H1 (cell line): Measurements from ENCODE around the gene JAG1. TPM values are rescaled to one million over a fixed set of nuclear protein-coding genes. Genes with fewer than 3 reads are reported as not detected.

Source experiments
- CHD7 ChIP-seq: fragments of 300-600 bp; sonication (generic); IDR thresholded peaks from 2 replicates; pipeline ENCODE4 v1.7.1; 2012; ENCODE audit warnings: low read length, moderate library complexity, mild to moderate bottlenecking, inconsistent platforms; ENCODE audit not compliant: insufficient replicate concordance
- polyA plus RNA-seq, 7 experiments: library from polyadenylated mRNA; depleted of rRNA in 3 of 7; stranded (reverse) in 5 of 7; unstranded in 2 of 7; fragments of >200 nt in 5 of 7; fragments of 200-250 nt in 2 of 7; gene quantifications; 1 replicate in 5 of 7; 2 replicates in 1 of 7; 4 replicates in 1 of 7; pipeline versions ENCODE4 v1.2.1 to v1.2.3, GENCODE V29; 2011 to 2013; ENCODE audit warnings: missing spikeins in 2 of 7, mixed read lengths in 2 of 7
- total RNA-seq: library from RNA; stranded (reverse); fragmentation: NEBNext Ultra II Directional; extraction: Animal tissue kit (Norgen Biotek cat#: 25700); gene quantifications from 2 replicates; pipeline ENCODE4 v1.2.1, GENCODE V29; 2021

The JAG1 gene
- total and polyA plus RNA-seq, 2 of the 8 experiments (the other 6 are each of a cell fraction or from before 2014, with no cell fraction given): 13.5 to 27.3 TPM

- TF ChIP-seq CHD7: no peak
Measured at GRCh38 chr20:10646886-10647420, 26.8 kb downstream of the JAG1 start (continued).
